IMR-90 (cell line): ENCODE results near the gene AFAP1L1.
A peak's percentile ranks its signal among the peaks of the same experiment; 100 is the strongest.

Experiments used
- BHLHE40 ChIP-seq: fragments of 150-350 bp; IDR thresholded peaks from 2 replicates; pipeline ENCODE4 v1.6.1; 2016; ENCODE audit warnings: mild to moderate bottlenecking, low read depth, low read length
- CEBPB ChIP-seq: IDR thresholded peaks from 2 replicates; pipeline ENCODE4 v1.6.1; 2012; ENCODE audit warnings: low read depth, low read length, improper control_type of control experiment
- FOS ChIP-seq: fragments of 150-350 bp; IDR thresholded peaks from 2 replicates; pipeline ENCODE4 v1.6.1; 2016; ENCODE audit warnings: low read depth, low read length
- MAZ ChIP-seq: IDR thresholded peaks from 2 replicates; pipeline ENCODE4 v1.6.1; 2012; ENCODE audit warnings: low read depth, mild to moderate bottlenecking, low read length, improper control_type of control experiment, moderate library complexity, borderline replicate concordance
- NFE2L2 ChIP-seq: fragments of 150-350 bp; IDR thresholded peaks from 2 replicates; pipeline ENCODE4 v1.6.1; 2016; ENCODE audit warnings: low read depth, mild to moderate bottlenecking, low read length
- POLR2A ChIP-seq: IDR thresholded peaks from 2 replicates; pipeline ENCODE4 v1.6.1; 2012; ENCODE audit warnings: mild to moderate bottlenecking, low read depth, low read length
- RAD21 ChIP-seq: IDR thresholded peaks from 2 replicates; pipeline ENCODE4 v1.6.1; 2012; ENCODE audit warnings: low read length, improper control_type of control experiment
- RCOR1 ChIP-seq: IDR thresholded peaks from 2 replicates; pipeline ENCODE4 v1.6.1; 2012; ENCODE audit warnings: mild to moderate bottlenecking, low read length, improper control_type of control experiment; ENCODE audit not compliant: insufficient replicate concordance
- RFX5 ChIP-seq: IDR thresholded peaks from 2 replicates; pipeline ENCODE4 v1.8.0; 2012; ENCODE audit warnings: low read depth, mild to moderate bottlenecking, low read length, moderate library complexity
- TF ChIP-seq, protein P1 (sequence below): conservative IDR thresholded peaks from 2 replicates; pipeline ENCODE4 v1.5.1; 2012; ENCODE audit warnings: mild to moderate bottlenecking, low read depth, low read length, improper control_type of control experiment
- TF ChIP-seq, protein P2 (sequence below): fragments of 150-350 bp; IDR thresholded peaks from 2 replicates; pipeline ENCODE4 v1.6.1; 2017; ENCODE audit warnings: mild to moderate bottlenecking, antibody characterized with exemption, low read length, low read depth

GRCh38 chr5:149320791-149321330 lies 49.2 kb downstream of the AFAP1L1 start:
- no peak for TF ChIP-seq POLR2A
- TF ChIP-seq, protein P1, sequence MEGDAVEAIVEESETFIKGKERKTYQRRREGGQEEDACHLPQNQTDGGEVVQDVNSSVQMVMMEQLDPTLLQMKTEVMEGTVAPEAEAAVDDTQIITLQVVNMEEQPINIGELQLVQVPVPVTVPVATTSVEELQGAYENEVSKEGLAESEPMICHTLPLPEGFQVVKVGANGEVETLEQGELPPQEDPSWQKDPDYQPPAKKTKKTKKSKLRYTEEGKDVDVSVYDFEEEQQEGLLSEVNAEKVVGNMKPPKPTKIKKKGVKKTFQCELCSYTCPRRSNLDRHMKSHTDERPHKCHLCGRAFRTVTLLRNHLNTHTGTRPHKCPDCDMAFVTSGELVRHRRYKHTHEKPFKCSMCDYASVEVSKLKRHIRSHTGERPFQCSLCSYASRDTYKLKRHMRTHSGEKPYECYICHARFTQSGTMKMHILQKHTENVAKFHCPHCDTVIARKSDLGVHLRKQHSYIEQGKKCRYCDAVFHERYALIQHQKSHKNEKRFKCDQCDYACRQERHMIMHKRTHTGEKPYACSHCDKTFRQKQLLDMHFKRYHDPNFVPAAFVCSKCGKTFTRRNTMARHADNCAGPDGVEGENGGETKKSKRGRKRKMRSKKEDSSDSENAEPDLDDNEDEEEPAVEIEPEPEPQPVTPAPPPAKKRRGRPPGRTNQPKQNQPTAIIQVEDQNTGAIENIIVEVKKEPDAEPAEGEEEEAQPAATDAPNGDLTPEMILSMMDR, result no peak
- peak; percentile 87 for TF ChIP-seq NFE2L2
- TF ChIP-seq MAZ, result no peak
- TF ChIP-seq RFX5, result no peak
- TF ChIP-seq, protein P2, sequence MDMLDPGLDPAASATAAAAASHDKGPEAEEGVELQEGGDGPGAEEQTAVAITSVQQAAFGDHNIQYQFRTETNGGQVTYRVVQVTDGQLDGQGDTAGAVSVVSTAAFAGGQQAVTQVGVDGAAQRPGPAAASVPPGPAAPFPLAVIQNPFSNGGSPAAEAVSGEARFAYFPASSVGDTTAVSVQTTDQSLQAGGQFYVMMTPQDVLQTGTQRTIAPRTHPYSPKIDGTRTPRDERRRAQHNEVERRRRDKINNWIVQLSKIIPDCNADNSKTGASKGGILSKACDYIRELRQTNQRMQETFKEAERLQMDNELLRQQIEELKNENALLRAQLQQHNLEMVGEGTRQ, result peak; percentile 92
- no peak for TF ChIP-seq CEBPB
- no peak for TF ChIP-seq RCOR1
- peak; percentile 3; the same call in 1 of the 2 replicates for TF ChIP-seq FOS
- TF ChIP-seq RAD21, result no peak
- no peak for TF ChIP-seq BHLHE40
